Tibial nerve (tissue), 3 donors: Measurements from ENCODE around the gene KCNAB2.

Experiments
- CTCF ChIP-seq, 5 experiments: fragments of 200-600 bp in 3 of 5; fragments of 450-650 bp in 2 of 5; sonication (generic) in 3 of 5; IDR thresholded peaks; one replicate each; pipeline ENCODE4 v1.5.1; 2016 to 2019; ENCODE audit warnings: antibody characterized with exemption in 5 of 5, mild to moderate bottlenecking in 3 of 5, moderate library complexity in 2 of 5
- POLR2A ChIP-seq, 2 donors: fragments of 450-650 bp; IDR thresholded peaks; one replicate each; pipeline ENCODE4 v1.6.1; 2017; ENCODE audit warnings: antibody characterized with exemption in 2 of 2, mild to moderate bottlenecking in 2 of 2, moderate library complexity in 2 of 2

GRCh38 chr1:6087958-6088357 is 42.3 kb downstream of the KCNAB2 start:
- no peak for TF ChIP-seq CTCF (IDR thresholded peaks at IDR 0.05)
- no peak for TF ChIP-seq POLR2A (IDR thresholded peaks at IDR 0.05)
